GM19043 (cell line): ENCODE results near the gene TBX1.
"Not testable (repeated sequence)": the region's sequence is repeated elsewhere in the genome, so short reads cannot be mapped to it uniquely, and the experiment has no call there.

Source experiments
- ATAC-seq: cut with Tn5 transposase; IDR thresholded peaks from one replicate; pipeline ENCODE4 v1.9.1; 2021; ENCODE audit warnings: low read depth; ENCODE audit not compliant: unreplicated experiment

TBX1 gene

GRCh38 chr22:19763458-19764298 is 3.1 kb downstream of the TBX1 start:
- ATAC-seq: no peak

GRCh38 chr22:19764299-19764593 is 3.7 kb downstream of the TBX1 start:
- no peak for ATAC-seq

GRCh38 chr22:19764636-19765476 is 4.3 kb downstream of the TBX1 start:
- no peak for ATAC-seq

GRCh38 chr22:19765477-19766239 is 5.1 kb downstream of the TBX1 start:
- no peak for ATAC-seq

GRCh38 chr22:19766240-19766510 is 5.6 kb downstream of the TBX1 start:
- ATAC-seq: no peak

GRCh38 chr22:19766511-19767426 is 6.2 kb downstream of the TBX1 start:
- no peak for ATAC-seq

- no peak for ATAC-seq
Observed at GRCh38 chr22:19767427-19768341, 7.1 kb downstream of the TBX1 start.

- no peak for ATAC-seq
Observed at GRCh38 chr22:19769393-19769715, 8.8 kb downstream of the TBX1 start.

GRCh38 chr22:19770349-19771220 is 10.0 kb downstream of the TBX1 start:
- no peak for ATAC-seq

- no peak for ATAC-seq
Observed at GRCh38 chr22:19772422-19772672, 11.8 kb downstream of the TBX1 start.

GRCh38 chr22:19772673-19773469 is 12.3 kb downstream of the TBX1 start:
- peak; percentile 57 for ATAC-seq

- no peak for ATAC-seq
Observed at GRCh38 chr22:19773470-19774040, 13.0 kb downstream of the TBX1 start.

- ATAC-seq: no peak
Observed at GRCh38 chr22:19774628-19775027, 14.1 kb downstream of the TBX1 start.

GRCh38 chr22:19775496-19776325 is 15.1 kb downstream of the TBX1 start:
- ATAC-seq: no peak

GRCh38 chr22:19776433-19777031 is 16.0 kb downstream of the TBX1 start:
- ATAC-seq: no peak

GRCh38 chr22:19777192-19777591 is 16.6 kb downstream of the TBX1 start:
- not testable (repeated sequence) for ATAC-seq
